ENCODE data around the gene LSAMP.
"Not testable (repeated sequence)": the region's sequence is repeated elsewhere in the genome, so short reads cannot be mapped to it uniquely, and the experiment has no call there.

The LSAMP gene

GRCh38 chr3:116114586-116114985 is 330.7 kb downstream of the LSAMP start:
- DNase-seq (ENCODE audit: low read depth in 1 of 2, low spot score in 1 of 2) = no peak

- DNase-seq (ENCODE audit: low read depth in 1 of 2, low spot score in 1 of 2) = no peak
Measured at GRCh38 chr3:116112696-116113095, 332.6 kb downstream of the LSAMP start.

- no peak for DNase-seq (ENCODE audit: low read depth in 1 of 2, low spot score in 1 of 2)
Measured at GRCh38 chr3:116111765-116112164, 333.5 kb downstream of the LSAMP start.

- no peak for DNase-seq (ENCODE audit: low read depth in 1 of 2, low spot score in 1 of 2)
Measured at GRCh38 chr3:116103868-116104530, 341.3 kb downstream of the LSAMP start.

- no peak for DNase-seq (ENCODE audit: low read depth in 1 of 2, low spot score in 1 of 2)
Measured at GRCh38 chr3:116102037-116102436, 343.2 kb downstream of the LSAMP start.

GRCh38 chr3:116097226-116097625 is 348.1 kb downstream of the LSAMP start:
- no peak for DNase-seq (ENCODE audit: low read depth in 1 of 2, low spot score in 1 of 2)

- no peak for DNase-seq (ENCODE audit: low read depth in 1 of 2, low spot score in 1 of 2)
Measured at GRCh38 chr3:116096631-116097030, 348.7 kb downstream of the LSAMP start.

- DNase-seq (ENCODE audit: low read depth in 1 of 2, low spot score in 1 of 2) = no peak
Measured at GRCh38 chr3:116093374-116093773, 351.9 kb downstream of the LSAMP start.

- no peak for DNase-seq (ENCODE audit: low read depth in 1 of 2, low spot score in 1 of 2)
Measured at GRCh38 chr3:116087426-116087825, 357.9 kb downstream of the LSAMP start.

GRCh38 chr3:116084999-116085791 is 360.1 kb downstream of the LSAMP start:
- DNase-seq (ENCODE audit: low read depth in 1 of 2, low spot score in 1 of 2) = no peak

- DNase-seq (ENCODE audit: low read depth in 1 of 2, low spot score in 1 of 2) = no peak
Measured at GRCh38 chr3:116083683-116084082, 361.6 kb downstream of the LSAMP start.

- DNase-seq (ENCODE audit: low read depth in 1 of 2, low spot score in 1 of 2) = no peak
Measured at GRCh38 chr3:116078561-116078960, 366.7 kb downstream of the LSAMP start.

GRCh38 chr3:116077557-116077956 is 367.7 kb downstream of the LSAMP start:
- no peak for DNase-seq (ENCODE audit: low read depth in 1 of 2, low spot score in 1 of 2)

GRCh38 chr3:116077059-116077458 is 368.2 kb downstream of the LSAMP start:
- DNase-seq (ENCODE audit: low read depth in 1 of 2, low spot score in 1 of 2) = no peak

GRCh38 chr3:116070516-116071278 is 374.6 kb downstream of the LSAMP start:
- not testable (repeated sequence) for DNase-seq (ENCODE audit: low read depth in 1 of 2, low spot score in 1 of 2)

GRCh38 chr3:116070061-116070460 is 375.2 kb downstream of the LSAMP start:
- DNase-seq (ENCODE audit: low read depth in 1 of 2, low spot score in 1 of 2) = no peak

- DNase-seq (ENCODE audit: low read depth in 1 of 2, low spot score in 1 of 2) = no peak
Measured at GRCh38 chr3:116069024-116069423, 376.3 kb downstream of the LSAMP start.

GRCh38 chr3:116067326-116067725 is 378.0 kb downstream of the LSAMP start:
- DNase-seq (ENCODE audit: low read depth in 1 of 2, low spot score in 1 of 2) = no peak

GRCh38 chr3:116065501-116065900 is 379.8 kb downstream of the LSAMP start:
- DNase-seq (ENCODE audit: low read depth in 1 of 2, low spot score in 1 of 2) = no peak

GRCh38 chr3:116064646-116065045 is 380.6 kb downstream of the LSAMP start:
- DNase-seq (ENCODE audit: low read depth in 1 of 2, low spot score in 1 of 2) = no peak

- DNase-seq (ENCODE audit: low read depth in 1 of 2, low spot score in 1 of 2) = no peak
Measured at GRCh38 chr3:116059421-116060096, 385.7 kb downstream of the LSAMP start.
